HG03457 (cell line): ENCODE results near the gene VIM.

Experiments
- ATAC-seq: cut with Tn5 transposase; IDR thresholded peaks from one replicate; pipeline ENCODE4 v1.9.1; 2021; ENCODE audit warnings: moderate number of reproducible peaks; ENCODE audit not compliant: unreplicated experiment

The VIM gene

DNA sequence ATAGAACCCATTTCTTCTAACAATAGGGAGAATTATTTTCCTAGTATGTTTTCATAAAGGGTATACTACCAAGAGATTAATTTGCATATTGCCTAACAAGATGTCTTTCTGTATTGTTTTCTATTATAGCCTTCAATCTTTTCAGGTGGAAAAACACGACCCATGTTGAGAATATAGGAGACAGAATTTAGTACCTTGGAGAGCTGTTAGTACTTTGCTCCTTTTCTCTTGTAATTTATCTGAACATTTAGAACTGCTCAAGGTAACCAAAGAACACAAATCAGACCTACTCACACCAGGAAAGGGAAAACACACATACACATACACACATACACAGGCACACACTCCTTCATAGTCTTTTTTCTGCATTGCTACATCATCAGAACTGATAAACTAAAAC lies 18.7 kb upstream of the VIM start:
- no peak for ATAC-seq

DNA sequence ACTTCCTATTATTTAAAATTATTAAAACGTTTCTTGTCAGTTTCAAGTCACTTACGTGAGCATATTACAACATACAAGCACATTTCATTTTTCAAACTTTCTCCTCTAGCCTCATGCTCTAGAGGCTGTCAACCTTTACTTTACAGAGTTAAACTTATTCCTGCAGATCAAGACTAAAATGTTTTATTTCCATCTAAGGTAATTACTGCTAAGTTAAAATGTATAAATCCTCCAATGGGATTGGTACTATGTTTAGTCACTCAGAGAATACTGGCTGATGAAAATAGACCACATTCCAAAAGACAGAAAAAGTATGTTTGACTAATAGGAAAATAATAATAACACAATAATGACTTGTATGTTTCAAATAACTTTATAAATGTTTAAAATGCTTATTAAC lies 18.2 kb upstream of the VIM start:
- no peak for ATAC-seq

DNA sequence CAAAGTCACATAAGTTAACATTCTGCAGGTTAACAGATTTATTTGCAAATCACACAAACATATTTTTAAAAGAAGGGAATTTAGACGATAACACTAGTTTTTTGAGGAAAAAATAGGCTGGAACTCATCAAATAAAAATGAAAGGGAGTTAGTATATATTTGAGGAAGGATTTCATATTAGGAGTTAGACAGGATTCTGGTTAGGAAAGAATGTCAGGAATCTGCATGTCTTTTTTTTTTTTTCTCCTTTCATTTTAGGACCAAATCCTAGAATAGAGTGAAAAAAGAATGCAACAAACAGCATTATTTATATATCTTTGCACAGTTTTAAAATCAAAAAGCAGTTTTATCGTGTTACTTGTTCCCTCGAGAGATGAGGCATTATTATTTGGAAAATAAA lies 17.7 kb upstream of the VIM start:
- ATAC-seq, result no peak

DNA sequence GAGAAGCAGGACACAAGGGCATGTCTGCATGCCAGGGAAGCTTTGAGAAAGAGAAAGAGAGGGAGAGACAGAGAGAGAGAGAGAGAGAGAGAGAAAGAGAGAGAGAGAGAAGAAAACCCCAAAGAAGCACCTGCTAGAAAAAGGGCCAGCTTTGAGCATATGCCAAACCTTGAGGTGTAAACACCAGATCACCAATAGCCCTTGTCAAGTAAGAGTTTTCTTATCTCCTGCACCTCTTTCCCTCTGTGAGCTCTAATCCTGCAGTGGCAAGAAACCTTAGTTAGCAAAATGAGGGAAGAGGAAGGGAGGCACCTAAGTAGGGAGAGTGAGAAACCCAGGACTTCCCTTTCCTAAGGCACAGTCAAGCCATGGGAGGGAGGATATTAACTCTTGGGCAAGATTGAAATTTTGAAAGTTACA lies 15.2 kb upstream of the VIM start:
- no peak for ATAC-seq

DNA sequence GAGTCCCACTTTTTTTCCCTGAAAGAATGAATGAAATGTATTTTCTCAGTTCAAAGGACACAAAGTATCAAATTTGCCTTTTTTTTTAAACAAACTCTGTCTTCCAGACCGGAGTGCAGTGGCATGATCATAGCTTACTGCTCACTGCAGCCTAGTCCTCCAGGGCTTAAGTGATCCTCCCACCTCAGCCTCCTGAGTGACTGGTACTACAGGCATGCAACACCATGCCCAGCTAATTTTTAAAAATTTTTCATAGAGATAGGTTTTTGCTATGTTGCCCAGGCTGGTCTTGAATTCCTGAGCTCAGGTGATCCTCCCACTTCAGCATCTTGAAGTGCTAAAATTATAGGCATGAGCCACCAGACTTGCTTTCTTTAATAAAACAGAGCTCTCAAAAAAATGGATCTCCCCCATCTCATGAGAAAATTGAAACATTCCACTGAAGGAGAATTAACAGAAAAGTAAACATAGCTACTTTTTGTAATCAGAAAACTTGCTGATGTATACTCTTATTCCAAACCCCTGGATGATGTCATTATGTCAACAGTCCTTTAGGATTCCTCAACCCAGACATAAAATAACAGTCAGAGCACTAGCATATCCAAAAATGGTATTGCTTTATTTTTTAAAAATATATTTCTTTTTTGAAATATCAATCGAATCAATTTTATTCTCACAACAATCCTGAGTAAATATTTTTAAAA lies 14.2 kb upstream of the VIM start:
- ATAC-seq, result no peak

DNA sequence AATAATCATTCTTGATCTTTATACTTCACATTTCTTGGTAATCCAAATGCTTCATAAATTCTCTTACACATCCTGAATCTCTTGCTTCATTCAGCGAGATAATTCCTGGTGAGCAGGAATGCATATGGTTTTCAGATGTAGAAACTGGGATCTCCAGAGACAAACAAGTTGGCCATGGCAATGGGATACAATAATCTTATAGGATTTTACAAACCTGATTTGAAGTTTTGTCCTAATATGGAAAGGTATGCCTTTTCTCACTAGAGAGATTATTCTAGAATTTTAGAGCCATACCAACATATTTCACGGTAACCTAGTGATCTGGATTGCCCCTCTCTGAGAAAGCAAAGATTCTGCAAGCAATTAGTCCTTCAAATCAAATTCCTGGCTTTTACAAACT lies 13.5 kb upstream of the VIM start:
- ATAC-seq, result no peak

DNA sequence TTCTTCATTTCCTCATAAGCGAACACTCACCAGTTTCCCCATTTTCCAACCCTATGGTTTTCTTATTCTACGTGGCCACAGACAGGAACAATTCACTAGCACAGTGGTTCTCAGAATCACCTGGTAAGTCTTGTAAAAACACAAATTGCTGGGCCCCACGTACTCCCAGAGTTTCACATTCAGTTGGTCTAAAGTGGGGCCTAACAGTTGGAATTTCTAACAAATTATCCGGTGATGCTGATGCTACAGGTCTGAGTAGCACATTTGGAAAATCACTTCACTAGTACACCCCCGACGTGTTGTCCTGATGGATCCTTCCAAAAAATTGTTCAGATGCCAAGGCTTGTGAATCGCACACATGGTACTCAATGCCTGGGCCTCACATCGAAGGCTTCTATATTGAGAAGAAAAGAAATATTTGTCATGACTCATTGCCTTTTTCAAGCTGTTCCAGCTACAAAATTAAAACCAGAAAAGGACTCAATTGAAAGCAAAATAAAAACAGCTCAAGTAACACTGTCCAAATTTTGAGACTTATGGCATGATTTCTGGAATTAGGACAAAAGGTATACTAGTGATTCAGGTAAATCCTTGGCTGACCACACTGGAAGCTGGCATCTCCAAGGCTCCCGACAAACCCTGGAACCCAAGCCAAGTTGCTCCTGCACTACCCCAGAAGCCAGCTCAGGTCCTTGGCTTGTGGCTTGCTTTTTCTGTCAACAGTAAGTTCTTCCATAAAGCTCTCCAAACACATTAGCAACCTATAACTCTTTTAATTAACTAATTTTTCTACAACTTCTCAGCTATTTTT lies 12.9 kb upstream of the VIM start:
- ATAC-seq, result no peak

DNA sequence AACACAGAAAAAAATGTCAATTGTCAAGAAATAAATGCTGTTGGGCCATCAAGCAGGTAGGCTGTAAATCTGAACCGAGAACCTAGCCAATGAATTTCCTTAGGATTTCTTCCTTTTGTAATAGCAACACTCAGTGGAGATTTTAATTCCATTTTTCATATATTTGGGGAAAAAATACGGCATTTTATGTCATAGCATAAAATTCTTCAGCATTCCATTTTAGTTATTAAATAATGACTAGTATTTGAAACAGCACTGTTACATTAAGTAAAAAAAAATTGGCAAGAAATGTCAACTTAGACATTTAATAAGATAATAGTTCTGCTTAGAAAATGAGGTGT lies 12.3 kb upstream of the VIM start:
- no peak for ATAC-seq

DNA sequence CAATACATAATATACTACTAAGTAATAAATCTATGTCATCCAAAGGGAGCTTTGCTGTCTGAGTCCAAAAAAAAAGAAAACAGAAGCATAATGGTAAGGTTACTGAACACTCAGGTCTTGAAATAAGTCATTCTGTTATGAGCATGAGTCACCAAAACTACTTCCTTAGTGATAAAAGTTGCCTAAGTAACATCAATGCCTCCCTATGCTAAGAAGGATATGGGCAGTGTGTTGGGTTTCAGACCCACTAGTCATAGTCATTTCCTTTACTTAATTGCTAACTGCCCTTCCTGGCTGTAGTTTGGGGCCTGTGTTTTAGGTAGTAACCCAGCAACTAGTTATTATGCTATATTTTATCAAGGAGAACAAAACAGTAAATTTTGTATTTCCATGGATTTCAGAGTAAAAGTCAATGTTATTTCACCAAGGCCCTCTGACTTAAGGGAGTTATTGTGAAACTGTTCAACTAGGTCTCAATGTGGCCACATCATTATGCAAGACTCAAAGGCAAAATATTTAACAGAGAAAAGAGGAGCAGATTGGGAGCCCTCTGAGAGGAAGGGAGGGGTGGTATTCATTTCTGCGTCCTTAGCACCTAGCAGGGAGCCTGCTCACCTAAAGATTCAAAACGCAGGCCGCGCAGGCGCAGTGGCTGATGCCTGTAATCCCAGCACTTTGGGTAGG lies 11.7 kb upstream of the VIM start:
- peak; percentile 99 for ATAC-seq

DNA sequence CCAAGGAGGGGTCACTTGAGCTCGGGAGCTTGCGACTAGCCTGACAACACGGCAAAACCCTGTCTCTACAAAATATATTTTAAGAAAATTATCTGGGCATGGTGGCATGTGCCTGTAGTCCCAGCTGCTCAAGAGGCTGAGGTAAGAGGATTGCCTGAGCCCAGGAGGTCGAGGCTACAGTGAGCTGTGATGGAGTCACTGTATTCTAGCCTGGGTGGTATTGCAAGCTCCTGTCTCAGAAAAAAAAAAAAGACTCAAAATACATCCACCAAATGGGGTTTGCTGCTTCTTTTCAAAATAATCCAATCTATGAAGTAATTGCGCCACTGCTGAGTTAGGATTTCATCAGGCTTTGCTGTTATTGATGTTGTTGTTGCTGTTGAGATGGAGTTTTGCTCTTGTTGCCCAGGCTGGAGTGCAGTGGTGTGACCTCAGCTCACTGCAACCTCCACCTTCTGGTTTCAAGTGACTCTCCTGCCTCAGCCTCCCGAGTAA lies 11.1 kb upstream of the VIM start:
- no peak for ATAC-seq

DNA sequence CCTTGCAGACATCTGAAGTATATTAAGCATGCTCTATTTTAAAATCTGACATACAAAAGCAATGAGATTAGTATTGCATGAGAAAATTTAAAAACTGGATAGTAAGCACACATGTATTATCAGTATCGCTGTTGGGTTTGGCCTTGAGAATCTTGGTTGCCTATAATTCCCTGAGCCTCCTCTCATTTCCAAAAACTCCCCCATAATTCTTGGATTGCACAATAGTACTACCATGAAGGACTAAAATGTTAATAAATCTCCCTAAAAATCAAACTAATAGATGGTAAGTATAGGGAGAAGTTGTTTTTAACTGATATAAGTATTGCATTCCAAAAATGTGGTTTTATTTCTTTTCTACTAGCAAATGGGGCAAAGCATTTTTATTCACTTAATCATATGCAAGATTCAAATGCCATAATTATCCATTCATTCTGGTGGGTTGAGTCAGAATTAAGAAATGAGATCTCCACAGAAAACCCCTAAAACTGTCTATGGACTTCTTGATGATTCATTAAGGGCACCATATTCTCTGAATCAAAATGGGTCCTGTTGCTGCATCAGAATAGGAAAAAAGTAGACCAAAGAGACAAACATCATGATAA lies 10.3 kb upstream of the VIM start:
- ATAC-seq, result no peak

DNA sequence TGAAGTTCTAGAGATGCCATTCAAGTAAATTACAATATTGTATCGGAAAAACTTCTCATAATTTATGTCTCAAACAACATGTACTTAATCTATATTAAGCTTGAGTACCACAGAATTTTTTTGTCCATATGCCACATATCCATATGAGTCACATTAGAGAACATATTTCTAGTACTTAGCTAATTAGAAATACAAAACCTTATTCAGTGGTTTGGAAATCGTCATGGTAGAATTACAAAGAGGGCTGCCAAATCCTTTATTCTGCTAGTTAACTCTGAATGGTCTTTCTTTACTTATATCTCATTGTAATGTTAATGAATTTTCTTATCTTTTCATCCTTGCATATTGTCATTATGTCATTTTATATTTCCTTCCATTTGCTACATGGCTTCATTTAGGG lies 9.0 kb upstream of the VIM start:
- no peak for ATAC-seq

DNA sequence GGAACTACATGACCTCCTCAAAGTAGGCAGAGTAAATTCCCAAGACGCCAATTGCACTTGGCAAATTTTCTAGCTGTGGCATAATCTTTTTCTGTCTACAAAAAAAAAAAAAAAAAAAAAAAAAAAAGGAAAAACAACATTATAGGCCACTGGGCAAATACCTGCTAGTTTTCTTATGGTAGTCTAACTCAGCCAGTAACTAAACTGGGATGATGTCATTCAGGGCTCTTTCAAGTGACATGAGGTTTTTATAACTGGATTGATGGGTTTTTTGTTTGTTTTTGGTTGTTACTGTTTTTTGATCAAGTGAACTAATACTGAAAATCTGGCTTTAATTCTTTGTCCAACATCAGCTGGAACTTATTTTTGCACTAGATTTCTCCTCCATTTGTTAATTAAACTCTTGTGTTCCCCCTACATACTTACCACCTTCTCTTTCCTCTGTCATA lies 7.4 kb upstream of the VIM start:
- no peak for ATAC-seq

DNA sequence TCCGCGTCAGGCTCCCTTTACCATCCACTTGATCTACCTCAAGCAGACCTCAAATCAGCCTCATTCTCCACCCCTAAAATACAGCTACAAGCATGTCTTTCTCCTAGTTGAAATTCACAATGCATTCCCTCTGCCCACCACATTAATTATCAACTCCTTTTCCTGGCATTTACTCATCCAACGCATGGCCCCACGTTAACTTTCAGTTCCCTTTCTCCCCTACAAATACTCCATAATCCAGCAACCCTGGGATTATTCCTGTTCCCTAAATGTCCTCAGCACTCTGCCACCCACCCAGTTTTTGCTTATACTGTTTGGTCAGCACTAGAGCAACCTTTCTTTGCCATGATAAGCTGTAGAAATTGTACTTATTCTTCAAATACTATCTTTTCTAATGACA lies 5.7 kb upstream of the VIM start:
- no peak for ATAC-seq

DNA sequence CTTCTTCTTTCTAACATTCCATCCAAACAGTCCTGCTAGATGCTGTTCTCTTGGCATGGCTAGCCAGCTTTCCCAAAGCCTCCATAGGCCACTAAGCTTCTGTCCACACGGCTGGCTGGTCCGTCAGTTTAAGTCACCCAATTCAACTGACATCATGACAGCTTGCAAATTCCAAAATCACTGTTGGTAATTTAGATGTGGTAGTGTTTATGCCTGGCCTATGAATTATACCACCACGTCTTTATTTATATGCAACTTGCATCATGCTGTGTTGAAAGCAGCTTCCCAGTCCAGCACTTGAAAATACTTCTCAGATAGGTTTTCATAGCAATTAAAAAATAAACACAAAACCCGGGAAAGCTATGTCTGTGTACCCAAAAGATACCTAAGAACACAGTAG lies 2.2 kb upstream of the VIM start:
- ATAC-seq, result no peak

DNA sequence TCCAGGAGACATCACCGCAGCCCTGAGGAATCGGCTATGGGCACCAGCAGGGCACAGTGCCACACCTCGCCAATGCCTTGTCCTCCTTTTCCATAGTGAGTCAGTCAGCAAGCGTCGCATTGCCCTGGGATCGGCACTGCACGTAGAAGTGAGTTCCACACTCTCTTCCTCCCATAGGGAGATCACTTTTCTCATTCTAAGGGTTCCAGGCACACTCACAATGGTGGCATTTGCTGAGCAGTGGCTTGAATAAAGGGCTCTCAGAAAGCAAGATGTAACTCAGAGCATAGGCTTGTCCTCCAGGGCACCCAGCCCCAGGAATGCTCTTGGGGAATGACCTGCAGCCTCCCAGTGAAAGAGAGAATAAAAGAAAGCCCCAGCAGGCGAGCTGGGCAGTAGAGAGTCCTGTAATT lies 1.1 kb upstream of the VIM start:
- ATAC-seq, result no peak

DNA sequence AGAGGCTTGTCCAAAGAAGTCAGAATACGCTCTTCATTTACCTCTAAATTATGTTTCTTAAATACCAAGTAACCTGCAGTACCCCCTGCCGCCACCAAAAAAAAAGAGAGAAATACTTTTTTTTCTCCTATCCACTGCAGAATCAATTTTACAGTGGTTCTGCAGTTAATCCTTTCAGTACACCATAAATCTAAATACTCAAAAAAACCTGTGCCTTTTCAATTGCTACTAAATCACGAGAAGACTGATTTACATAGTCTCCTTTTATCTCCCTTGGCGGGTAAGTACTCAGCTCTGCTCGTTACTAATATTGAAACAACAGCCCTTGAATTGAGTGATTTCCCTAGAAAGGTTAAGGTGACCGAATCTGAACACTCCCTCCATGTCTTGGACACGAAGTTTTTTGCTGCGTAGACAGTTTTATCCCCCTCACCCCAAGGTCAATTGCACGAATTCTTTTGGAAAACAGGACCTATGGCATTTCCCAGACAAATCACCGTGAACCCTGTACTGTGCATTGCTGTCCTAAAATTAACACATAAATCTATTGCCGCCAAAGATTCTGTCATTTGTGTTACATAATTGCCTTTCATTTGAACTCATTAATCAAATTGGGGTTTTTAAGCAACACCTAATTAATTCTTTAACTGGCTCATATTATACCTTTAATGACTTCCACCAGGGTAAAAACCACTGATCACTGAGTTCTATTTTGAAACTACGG lies 512 bp upstream of the VIM start:
- ATAC-seq, result peak; percentile 28

DNA sequence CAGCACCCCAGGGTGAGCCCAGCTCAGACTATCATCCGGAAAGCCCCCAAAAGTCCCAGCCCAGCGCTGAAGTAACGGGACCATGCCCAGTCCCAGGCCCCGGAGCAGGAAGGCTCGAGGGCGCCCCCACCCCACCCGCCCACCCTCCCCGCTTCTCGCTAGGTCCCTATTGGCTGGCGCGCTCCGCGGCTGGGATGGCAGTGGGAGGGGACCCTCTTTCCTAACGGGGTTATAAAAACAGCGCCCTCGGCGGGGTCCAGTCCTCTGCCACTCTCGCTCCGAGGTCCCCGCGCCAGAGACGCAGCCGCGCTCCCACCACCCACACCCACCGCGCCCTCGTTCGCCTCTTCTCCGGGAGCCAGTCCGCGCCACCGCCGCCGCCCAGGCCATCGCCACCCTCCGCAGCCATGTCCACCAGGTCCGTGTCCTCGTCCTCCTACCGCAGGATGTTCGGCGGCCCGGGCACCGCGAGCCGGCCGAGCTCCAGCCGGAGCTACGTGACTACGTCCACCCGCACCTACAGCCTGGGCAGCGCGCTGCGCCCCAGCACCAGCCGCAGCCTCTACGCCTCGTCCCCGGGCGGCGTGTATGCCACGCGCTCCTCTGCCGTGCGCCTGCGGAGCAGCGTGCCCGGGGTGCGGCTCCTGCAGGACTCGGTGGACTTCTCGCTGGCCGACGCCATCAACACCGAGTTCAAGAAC lies 1.1 kb downstream of the VIM start:
- peak; percentile 20 for ATAC-seq

DNA sequence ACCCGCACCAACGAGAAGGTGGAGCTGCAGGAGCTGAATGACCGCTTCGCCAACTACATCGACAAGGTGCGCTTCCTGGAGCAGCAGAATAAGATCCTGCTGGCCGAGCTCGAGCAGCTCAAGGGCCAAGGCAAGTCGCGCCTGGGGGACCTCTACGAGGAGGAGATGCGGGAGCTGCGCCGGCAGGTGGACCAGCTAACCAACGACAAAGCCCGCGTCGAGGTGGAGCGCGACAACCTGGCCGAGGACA lies 1.6 kb downstream of the VIM start:
- ATAC-seq, result no peak

DNA sequence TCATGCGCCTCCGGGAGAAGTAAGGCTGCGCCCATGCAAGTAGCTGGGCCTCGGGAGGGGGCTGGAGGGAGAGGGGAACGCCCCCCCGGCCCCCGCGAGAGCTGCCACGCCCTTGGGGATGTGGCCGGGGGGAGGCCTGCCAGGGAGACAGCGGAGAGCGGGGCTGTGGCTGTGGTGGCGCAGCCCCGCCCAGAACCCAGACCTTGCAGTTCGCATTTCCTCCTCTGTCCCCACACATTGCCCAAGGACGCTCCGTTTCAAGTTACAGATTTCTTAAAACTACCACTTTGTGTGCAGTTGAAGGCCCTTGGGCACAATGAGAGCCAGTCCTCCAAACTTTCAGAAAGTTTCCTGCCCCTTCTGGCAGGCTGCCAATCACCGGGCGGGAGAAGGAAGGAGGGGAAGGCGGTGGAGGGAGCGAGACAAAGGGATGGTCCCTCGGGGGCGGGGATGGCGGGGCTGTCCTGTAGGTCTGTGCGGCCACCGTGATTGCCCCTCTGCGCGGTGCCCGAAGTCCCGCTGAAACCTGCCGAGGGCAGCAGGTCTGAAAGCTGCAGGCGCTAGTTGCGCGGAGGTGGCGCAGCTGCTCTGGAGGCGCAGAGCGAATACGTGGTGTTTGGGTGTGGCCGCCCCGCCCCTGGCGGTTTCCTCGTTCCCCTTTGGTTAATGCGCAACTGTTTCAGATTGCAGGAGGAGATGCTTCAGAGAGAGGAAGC lies 2.1 kb downstream of the VIM start:
- ATAC-seq, result peak; percentile 39
